IPS DF 6.9 (cell line): ENCODE measurements around the gene TXNRD1.
"Not testable (repeated sequence)": the region's sequence is repeated elsewhere in the genome, so short reads cannot be mapped to it uniquely, and the experiment has no call there.

ENCODE experiments used
- DNase-seq: peaks from one replicate; pipeline ENCODE4 v3.0.0-alpha.2; 2013; ENCODE audit warnings: low read depth, low spot score
- H3K27ac ChIP-seq: one replicate; pipeline ENCODE4 v1.5.1; 2013; ENCODE audit warnings: low read length, control low read depth
- H3K27me3 ChIP-seq: 2 replicates; pipeline ENCODE4 v1.6.1; 2013; ENCODE audit warnings: mild to moderate bottlenecking, low read length; ENCODE audit not compliant: control insufficient read depth, insufficient read depth
- H3K36me3 ChIP-seq: 2 replicates; pipeline ENCODE4 v1.6.1; 2013; ENCODE audit warnings: low read length; ENCODE audit not compliant: control insufficient read depth, insufficient read depth
- H3K4me1 ChIP-seq: 2 replicates; pipeline ENCODE4 v1.6.1; 2013; ENCODE audit warnings: low read length; ENCODE audit not compliant: control insufficient read depth, insufficient read depth
- H3K4me3 ChIP-seq: 2 replicates; pipeline ENCODE4 v1.5.1; 2013; ENCODE audit warnings: mild to moderate bottlenecking, low read length
- H3K9me3 ChIP-seq: 2 replicates; pipeline ENCODE4 v1.6.1; 2013; ENCODE audit warnings: low read length, inconsistent platforms; ENCODE audit not compliant: control insufficient read depth, insufficient read depth
- WGBS: extraction: QIAGEN DNeasy Blood & Tissue Kit; methylation state at CpG from one replicate; pipeline ENCODE4 v1.1.7; 2013; ENCODE audit warnings: mixed read lengths, missing lambda C conversion rate; ENCODE audit not compliant: insufficient read length, insufficient coverage; 5-methylcytosine and 5-hydroxymethylcytosine counted together

TXNRD1 gene

GRCh38 chr12:104190641-104191176 lies 24.9 kb upstream of the TXNRD1 start:
- WGBS, result no CpG with 5 or more reads among the region's 3 CpGs
- no peak overlapping the region for H3K4me3 ChIP-seq
- H3K27ac ChIP-seq, result no peak overlapping the region
- H3K36me3 ChIP-seq, result no peaks in the 10 kb centered on the region
- H3K4me1 ChIP-seq, result no peaks in the 10 kb centered on the region
- no peaks in the 10 kb centered on the region for H3K9me3 ChIP-seq
- DNase-seq, result no peak
- H3K27me3 ChIP-seq, result no peaks in the 10 kb centered on the region

DNA sequence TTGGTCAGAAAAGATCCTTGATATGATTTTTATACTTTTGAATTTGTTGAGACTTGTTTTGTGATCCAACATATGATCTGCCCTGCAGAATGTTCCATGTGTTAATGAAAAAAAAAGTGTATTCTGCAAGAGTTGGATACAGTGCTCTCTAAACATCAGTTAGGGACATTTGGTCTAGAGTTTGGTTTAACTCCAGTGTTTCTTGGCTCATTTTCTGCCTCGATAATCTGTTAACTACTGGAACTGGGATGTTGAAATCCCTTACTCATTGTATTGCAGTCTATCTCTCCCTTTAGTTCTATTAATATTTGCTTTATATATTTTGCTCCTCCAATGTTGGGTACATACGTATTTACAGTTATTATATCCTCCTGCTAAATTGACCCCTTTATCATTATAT lies 18.3 kb upstream of the TXNRD1 start:
- Histone ChIP-seq H3K27me3 (no peaks in the 10 kb centered on the region), H3K36me3 (no peaks in the 10 kb centered on the region), H3K9me3 (no peaks in the 10 kb centered on the region; the same call in 1 of the 2 replicates), H3K4me3 (no peak overlapping the region), H3K4me1 (no peaks in the 10 kb centered on the region; the same call in 1 of the 2 replicates), H3K27ac (no peak overlapping the region)
- no CpG with 5 or more reads among the region's 2 CpGs for WGBS
- DNase-seq, result no peak

- no peaks in the 10 kb centered on the region; the same call in 1 of the 2 replicates for H3K9me3 ChIP-seq
- no peaks in the 10 kb centered on the region for H3K27me3 ChIP-seq
- H3K4me3 ChIP-seq, result no peak overlapping the region
- H3K4me1 ChIP-seq, result no peaks in the 10 kb centered on the region; the same call in 1 of the 2 replicates
- H3K27ac ChIP-seq, result no peak overlapping the region
- WGBS, result no CpG with 5 or more reads among the region's 2 CpGs
- no peaks in the 10 kb centered on the region for H3K36me3 ChIP-seq
- DNase-seq, result no peak
Measured at GRCh38 chr12:104199964-104200363, 15.6 kb upstream of the TXNRD1 start.

DNA sequence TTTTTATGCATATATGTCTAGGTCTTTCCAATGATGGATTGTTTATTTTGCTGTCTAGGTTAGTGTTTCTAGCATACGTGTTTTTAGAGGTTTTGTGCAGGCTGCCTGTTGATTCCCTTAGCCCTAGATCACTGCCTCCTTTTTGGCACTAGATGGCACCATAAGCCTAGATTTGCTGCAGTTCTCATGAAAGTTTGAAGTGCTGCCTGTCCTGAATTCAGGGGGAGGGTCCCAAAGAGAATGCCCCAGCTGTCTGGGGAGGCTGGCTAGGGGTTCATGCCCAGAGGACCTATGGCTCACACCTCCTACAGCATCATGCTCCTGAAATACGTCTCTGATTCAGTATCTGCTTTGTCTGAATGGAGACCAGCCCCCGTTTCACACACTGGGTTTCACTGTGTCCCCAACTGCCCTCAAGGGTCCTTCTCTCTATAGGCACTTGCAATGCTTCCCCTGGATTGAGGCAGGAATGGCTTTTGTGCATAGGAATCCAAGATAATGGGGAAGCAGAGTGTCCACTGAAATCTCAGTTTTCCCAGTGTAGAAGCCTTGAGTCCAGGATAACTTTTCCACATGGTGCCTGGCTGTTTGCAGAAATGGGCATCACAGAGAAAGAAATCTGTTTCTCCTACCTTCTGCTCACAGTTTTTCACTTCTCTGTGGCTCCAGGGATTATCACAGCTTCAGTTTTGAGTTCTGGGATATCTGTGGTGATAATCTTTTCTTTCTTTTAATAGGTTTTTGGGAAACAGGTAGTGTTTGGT lies 14.2 kb upstream of the TXNRD1 start:
- DNase-seq, result peak; percentile 77
- Histone ChIP-seq H3K27ac (no peak overlapping the region), H3K4me1 (no peaks in the 10 kb centered on the region; the same call in 1 of the 2 replicates), H3K4me3 (no peak overlapping the region), H3K27me3 (no peaks in the 10 kb centered on the region), H3K36me3 (no peaks in the 10 kb centered on the region), H3K9me3 (no peaks in the 10 kb centered on the region; the same call in 1 of the 2 replicates)
- no CpG with 5 or more reads among the region's 3 CpGs for WGBS

GRCh38 chr12:104204690-104205480 lies 10.7 kb upstream of the TXNRD1 start:
- Histone ChIP-seq H3K4me1 (no peaks in the 10 kb centered on the region; the same call in 1 of the 2 replicates), H3K27me3 (no peaks in the 10 kb centered on the region), H3K4me3 (no peak overlapping the region), H3K27ac (no peak overlapping the region), H3K36me3 (no peaks in the 10 kb centered on the region), H3K9me3 (no peaks in the 10 kb centered on the region; the same call in 1 of the 2 replicates)
- no CpG with 5 or more reads among the region's 19 CpGs for WGBS
- no peak for DNase-seq

DNA sequence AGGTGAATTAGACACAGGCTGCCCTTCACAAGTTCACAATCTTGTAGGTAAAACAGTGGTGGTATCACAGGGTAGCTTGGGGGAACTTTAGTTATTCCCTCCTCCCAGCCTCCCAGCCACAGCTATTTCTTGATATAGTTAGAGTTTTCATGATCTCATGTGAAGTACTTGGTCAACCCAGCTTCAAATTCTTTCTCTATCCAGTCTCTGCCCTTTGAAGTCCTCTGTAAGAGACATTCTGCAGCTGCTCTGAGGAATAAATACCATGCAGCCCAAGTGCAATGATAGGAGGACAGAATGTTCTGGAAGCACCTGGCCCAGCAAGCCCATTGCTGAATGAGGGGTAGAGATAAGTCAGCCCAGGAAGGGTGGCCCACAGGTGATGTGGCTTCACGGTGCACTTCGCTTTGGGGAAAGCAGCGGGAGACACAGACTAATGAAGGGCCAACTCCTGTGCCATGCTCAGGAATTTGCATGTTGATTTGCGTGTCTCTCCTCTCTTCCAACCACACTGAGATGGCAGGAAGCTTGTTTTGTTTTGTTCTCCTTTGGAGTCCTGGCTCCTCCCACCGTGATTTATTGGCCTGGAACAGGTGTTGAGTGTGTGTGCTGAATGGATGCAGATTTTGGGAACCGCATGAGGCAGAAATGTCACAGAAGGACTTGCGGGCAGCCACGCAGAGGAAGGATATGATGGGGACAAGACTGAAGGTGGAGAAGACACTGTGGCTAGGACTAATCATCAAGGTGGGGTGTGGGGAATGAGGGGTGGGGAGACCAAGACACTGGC lies 8.0 kb upstream of the TXNRD1 start:
- H3K27me3 ChIP-seq, result no peaks in the 10 kb centered on the region
- no peak overlapping the region for H3K4me3 ChIP-seq
- no CpG with 5 or more reads among the region's 8 CpGs for WGBS
- no peaks in the 10 kb centered on the region for H3K4me1 ChIP-seq
- DNase-seq, result no peak
- no peaks in the 10 kb centered on the region for H3K9me3 ChIP-seq
- no peaks in the 10 kb centered on the region for H3K36me3 ChIP-seq
- H3K27ac ChIP-seq, result no peak overlapping the region

- H3K27me3 ChIP-seq, result no peaks in the 10 kb centered on the region; the same call in 1 of the 2 replicates
- no peaks in the 10 kb centered on the region for H3K9me3 ChIP-seq
- no peaks in the 10 kb centered on the region for H3K4me1 ChIP-seq
- H3K27ac ChIP-seq, result no peak overlapping the region
- no peak for DNase-seq
- no CpG with 5 or more reads among the region's 4 CpGs for WGBS
- no peaks in the 10 kb centered on the region for H3K36me3 ChIP-seq
- no peak overlapping the region for H3K4me3 ChIP-seq
Measured at GRCh38 chr12:104212516-104212915, 3.1 kb upstream of the TXNRD1 start.

DNA sequence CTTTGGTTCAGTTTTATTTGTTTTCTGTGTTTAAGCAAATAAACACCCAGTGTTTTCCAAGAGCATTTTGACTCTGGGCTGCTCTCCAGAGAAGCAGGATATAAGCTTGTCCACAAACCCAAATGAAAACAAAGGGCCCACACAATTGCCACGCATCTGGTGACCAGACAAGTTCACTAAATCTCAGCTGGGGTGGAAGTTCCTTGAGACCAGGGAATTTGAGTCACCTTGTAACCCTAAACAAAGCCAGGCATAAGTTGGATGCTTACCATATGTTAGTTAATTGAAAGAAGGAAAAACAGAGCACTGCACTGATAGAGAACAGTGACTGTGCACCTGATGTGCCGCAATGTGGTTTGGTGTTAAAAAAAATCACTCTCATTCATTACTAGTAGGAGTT lies 1.6 kb upstream of the TXNRD1 start:
- Histone ChIP-seq H3K27me3 (no peaks in the 10 kb centered on the region; the same call in 1 of the 2 replicates), H3K9me3 (no peaks in the 10 kb centered on the region), H3K36me3 (no peaks in the 10 kb centered on the region), H3K4me1 (no peaks in the 10 kb centered on the region), H3K4me3 (no peak overlapping the region), H3K27ac (no peak overlapping the region)
- DNase-seq, result no peak
- WGBS, result no CpG with 5 or more reads among the region's 2 CpGs

GRCh38 chr12:104216521-104216924 lies 944 bp downstream of the TXNRD1 start:
- WGBS, result no CpG with 5 or more reads among the region's 1 CpG
- Histone ChIP-seq H3K27ac (no peak overlapping the region), H3K9me3 (no peaks in the 10 kb centered on the region), H3K36me3 (no peaks in the 10 kb centered on the region), H3K4me3 (no peak overlapping the region; the same call in 1 of the 2 replicates), H3K4me1 (no peaks in the 10 kb centered on the region), H3K27me3 (no peaks in the 10 kb centered on the region; the same call in 1 of the 2 replicates)
- no peak for DNase-seq

DNA sequence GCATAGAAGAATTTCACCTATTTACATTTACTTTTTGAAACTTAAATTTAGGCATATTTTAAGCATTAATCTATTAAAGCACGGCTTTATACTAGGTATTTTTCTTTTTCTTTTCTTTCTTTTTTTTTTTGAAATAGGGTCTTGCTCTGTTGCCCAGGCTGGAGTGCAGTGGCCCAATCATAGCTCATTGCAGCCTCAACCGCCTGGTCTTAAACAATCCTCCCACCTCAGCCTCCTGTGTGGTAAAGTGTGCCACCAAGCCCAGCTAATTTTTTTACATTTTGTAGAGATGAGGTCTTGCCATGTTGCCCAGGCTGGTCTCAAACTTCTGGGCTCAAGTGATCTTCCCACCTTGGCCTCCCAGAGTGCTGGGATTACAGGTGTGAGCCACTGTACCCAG lies 2.9 kb downstream of the TXNRD1 start:
- no CpG with 5 or more reads among the region's 2 CpGs for WGBS
- H3K4me3 ChIP-seq, H3K27ac ChIP-seq, H3K27me3 ChIP-seq, H3K36me3 ChIP-seq, H3K9me3 ChIP-seq, H3K4me1 ChIP-seq, DNase-seq: not testable (repeated sequence)
